Neutrophil (primary cell): ENCODE measurements around the gene RBM33.

Source experiments
- H3K27ac ChIP-seq: fragments of 200-600 bp; sonication (generic); 2 replicates; pipeline ENCODE4 v1.5.1; 2016; ENCODE audit warnings: mild to moderate bottlenecking, moderate library complexity
- H3K27me3 ChIP-seq: fragments of 200-600 bp; sonication (generic); 2 replicates; pipeline ENCODE4 v1.6.0; 2016; ENCODE audit warnings: mild to moderate bottlenecking
- H3K36me3 ChIP-seq: fragments of 200-600 bp; sonication (generic); 2 replicates; pipeline ENCODE4 v1.5.1; 2017
- H3K4me1 ChIP-seq, 2 experiments: fragments of 200-600 bp in 1 of 2; sonication (generic) in 1 of 2; 1 replicate in 1 of 2; 2 replicates in 1 of 2; pipeline versions ENCODE4 v1.5.1 to v1.6.1; 2013 to 2016; ENCODE audit warnings: low read depth in 1 of 2, low read length in 1 of 2, mild to moderate bottlenecking in 1 of 2, moderate library complexity in 1 of 2; ENCODE audit not compliant: control insufficient read depth in 1 of 2, insufficient read depth in 1 of 2
- H3K4me3 ChIP-seq, 2 experiments: fragments of 200-600 bp in 1 of 2; sonication (generic) in 1 of 2; 1 replicate in 1 of 2; 2 replicates in 1 of 2; pipeline ENCODE4 v1.5.1; 2013 to 2016; ENCODE audit warnings: low read depth in 1 of 2, low read length in 1 of 2, mild to moderate bottlenecking in 1 of 2, moderate library complexity in 1 of 2
- H3K9me3 ChIP-seq: fragments of 200-600 bp; sonication (generic); 2 replicates; pipeline ENCODE4 v1.5.1; 2016
- CTCF ChIP-seq: fragments of 200-600 bp; sonication (generic); IDR thresholded peaks from 2 replicates; pipeline ENCODE4 v1.5.1; 2016; ENCODE audit warnings: antibody characterized with exemption

The RBM33 gene

DNA sequence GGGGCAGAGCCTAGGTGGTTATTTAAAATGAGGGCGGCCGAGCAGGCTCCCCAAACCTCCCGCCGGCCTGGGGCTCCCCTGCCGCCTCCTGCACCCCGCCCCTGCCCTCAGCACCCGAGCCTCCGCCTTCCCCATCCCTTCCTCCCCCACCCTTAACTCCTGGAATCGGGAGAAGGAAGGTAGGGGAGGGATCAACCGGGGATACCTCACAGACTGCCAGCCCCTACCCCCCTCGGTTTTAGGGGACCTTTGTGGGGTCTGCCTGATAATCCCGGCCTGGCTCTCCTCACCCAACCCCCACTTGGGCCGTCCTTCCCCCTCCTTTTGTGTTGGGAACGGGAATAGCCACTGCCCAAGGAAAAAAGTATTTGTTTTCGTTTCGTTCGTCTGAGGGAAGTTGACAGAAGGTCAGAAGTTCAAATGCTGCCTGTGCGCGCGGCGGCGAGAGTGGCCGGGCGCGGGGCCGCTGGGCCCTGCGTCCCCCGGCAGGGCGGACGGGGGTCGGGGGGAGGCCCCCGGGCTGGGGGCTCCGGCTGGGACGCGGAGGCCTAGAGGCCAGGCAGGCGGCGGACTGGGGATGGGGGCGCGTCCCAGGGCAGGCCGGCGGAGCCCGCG is 165.0 kb downstream of the RBM33 start:
- TF ChIP-seq CTCF, result no peak
- H3K4me3 ChIP-seq, result no peak overlapping the region
- H3K36me3 ChIP-seq, result no peaks in the 10 kb centered on the region
- H3K27me3 ChIP-seq, result peaks cover 100% of the 10 kb centered on the region
- H3K9me3 ChIP-seq, result no peaks in the 10 kb centered on the region
- H3K4me1 ChIP-seq, result peaks cover 21 to 36% of the 10 kb centered on the region in 2 experiments
- no peak overlapping the region for H3K27ac ChIP-seq

- TF ChIP-seq CTCF, result no peak
- H3K4me1 ChIP-seq, result peaks cover 15 to 29% of the 10 kb centered on the region in 2 experiments
- no peaks in the 10 kb centered on the region for H3K36me3 ChIP-seq
- no peaks in the 10 kb centered on the region for H3K9me3 ChIP-seq
- H3K4me3 ChIP-seq, result no peak overlapping the region
- H3K27ac ChIP-seq, result no peak overlapping the region
- H3K27me3 ChIP-seq, result peaks cover 100% of the 10 kb centered on the region
These were observed 165.7 kb downstream of the RBM33 start for GRCh38 chr7:155809947-155810769.

DNA sequence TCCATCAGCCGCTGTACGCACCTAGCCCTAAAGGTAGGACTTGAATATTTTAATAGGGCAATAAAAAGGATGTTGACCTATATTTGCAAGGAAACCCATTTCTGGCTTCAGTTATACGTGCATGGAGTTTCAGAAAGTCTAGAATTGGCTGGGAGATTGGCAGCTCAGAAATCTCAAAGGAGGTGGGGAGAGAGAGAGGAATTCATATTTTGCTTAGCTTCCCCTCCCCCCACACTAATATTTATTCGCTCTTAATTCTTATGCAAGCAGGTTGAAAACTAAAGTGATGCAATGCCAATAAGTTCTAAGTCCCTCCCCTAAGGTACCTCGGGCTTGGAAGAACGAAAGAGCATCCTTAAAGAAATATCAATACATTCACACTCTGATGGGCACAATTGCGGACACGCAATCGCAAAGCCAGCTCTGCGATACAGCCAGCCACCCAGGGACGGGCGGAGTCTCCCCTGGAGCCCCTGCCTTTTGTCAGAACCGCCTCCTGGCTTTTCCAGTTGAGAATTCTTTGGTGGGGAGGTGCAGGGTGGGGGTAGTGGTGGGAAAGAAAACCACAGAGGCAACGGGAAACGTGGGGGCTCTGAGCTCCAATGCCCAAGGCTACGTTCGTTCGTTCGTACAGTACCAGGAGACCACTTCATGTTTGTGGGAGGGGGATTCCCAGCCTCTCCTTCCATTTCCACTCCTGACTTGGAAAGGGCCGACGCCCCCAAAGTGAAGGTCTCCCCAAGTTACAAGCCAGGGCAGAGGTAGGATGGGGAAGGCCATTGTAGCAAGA is 166.5 kb downstream of the RBM33 start:
- Histone ChIP-seq H3K27me3 (peaks cover 100% of the 10 kb centered on the region), H3K27ac (no peak overlapping the region), H3K4me1 (peaks cover 7 to 21% of the 10 kb centered on the region in 2 experiments), H3K36me3 (no peaks in the 10 kb centered on the region), H3K4me3 (no peak overlapping the region), H3K9me3 (no peaks in the 10 kb centered on the region)
- TF ChIP-seq CTCF, result no peak

GRCh38 chr7:155811560-155811894 is 167.1 kb downstream of the RBM33 start:
- Histone ChIP-seq H3K36me3 (no peaks in the 10 kb centered on the region), H3K9me3 (no peaks in the 10 kb centered on the region), H3K27me3 (peaks cover 100% of the 10 kb centered on the region), H3K4me3 (no peak overlapping the region), H3K4me1 (peaks cover 3 to 15% of the 10 kb centered on the region in 2 experiments), H3K27ac (no peak overlapping the region)
- no peak for TF ChIP-seq CTCF

DNA sequence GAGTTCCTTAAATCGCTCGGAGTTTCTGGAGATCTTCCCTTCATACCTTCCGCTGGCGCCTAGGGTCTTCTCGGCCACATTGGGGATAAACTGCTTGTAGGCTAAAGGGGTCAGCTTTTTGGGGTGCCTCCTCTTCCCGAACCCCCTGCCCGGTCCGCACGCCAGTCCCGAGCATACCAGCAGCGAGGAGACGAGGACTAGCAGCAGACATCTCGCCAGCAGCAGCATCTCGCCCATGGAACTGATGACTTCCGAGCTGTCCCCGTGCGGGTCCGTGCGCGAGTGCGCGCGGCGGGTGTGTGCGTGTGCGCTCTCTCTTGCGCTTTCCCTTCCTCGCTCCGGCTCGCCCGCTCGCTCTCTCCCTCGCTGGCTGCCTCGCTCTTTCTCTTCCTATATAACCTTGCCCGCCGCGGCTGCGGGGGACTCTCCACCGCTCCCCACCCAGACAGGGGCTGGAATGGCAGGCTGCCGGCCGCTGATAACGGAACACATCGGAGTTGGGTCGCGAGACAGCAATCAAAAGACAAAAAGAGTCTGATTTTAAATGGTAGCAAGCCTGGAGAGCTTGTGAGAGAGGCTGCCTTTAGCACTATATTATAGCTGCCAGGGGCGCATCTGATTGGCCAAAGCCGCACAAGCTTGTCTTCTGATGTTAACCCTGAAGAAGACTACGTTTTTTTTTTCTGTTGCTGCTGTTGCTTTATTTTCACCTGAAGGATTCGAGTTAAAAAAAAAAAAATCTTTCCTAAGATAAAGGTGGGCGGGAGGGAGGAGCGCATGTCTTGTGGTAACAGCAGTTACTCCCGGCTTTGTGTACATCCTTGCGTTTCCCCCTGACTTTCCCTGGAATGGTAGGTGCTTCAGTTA is 167.7 kb downstream of the RBM33 start, which contains the start of gene SHH:
Gene SHH (minus strand): TSS at position 569 of the 867 bp plus-strand sequence. CDS start 341 bp downstream, at position 228.
- no peak for TF ChIP-seq CTCF
- H3K36me3 ChIP-seq, result no peaks in the 10 kb centered on the region

More for the DNA sequence above, 167.7 kb downstream of the RBM33 start, which contains the start of gene SHH:
- Histone ChIP-seq H3K4me3 (no peak within 1 kb of the TSS), H3K9me3 (no peaks in the 10 kb centered on the region), H3K27me3 (peaks cover 100% of the 10 kb centered on the region), H3K27ac (no peak within 1 kb of the TSS), H3K4me1 (peaks cover 3 to 15% of the 10 kb centered on the region in 2 experiments)
